Muscle layer of colon (tissue), 2 donors: ENCODE data around the gene HHAT.

Experiments
- H3K27ac ChIP-seq: one replicate; pipeline ENCODE4 v1.7.0; 2013; ENCODE audit warnings: low read depth, mild to moderate bottlenecking, low read length, moderate library complexity
- H3K27me3 ChIP-seq, 2 donors: one replicate each; pipeline ENCODE4 v1.7.0; 2013; ENCODE audit warnings: low read length in 2 of 2, mild to moderate bottlenecking in 2 of 2; ENCODE audit not compliant: insufficient read depth in 2 of 2, control insufficient read depth in 1 of 2
- H3K36me3 ChIP-seq: one replicate; pipeline ENCODE4 v1.7.0; 2013; ENCODE audit warnings: mild to moderate bottlenecking, low read length; ENCODE audit not compliant: insufficient read depth
- H3K4me1 ChIP-seq: one replicate; pipeline ENCODE4 v1.7.0; 2013; ENCODE audit warnings: mild to moderate bottlenecking, low read length; ENCODE audit not compliant: insufficient read depth
- H3K4me3 ChIP-seq, 2 donors: one replicate each; pipeline ENCODE4 v1.7.0; 2013; ENCODE audit warnings: low read length in 2 of 2, low read depth in 1 of 2, mild to moderate bottlenecking in 1 of 2, moderate library complexity in 1 of 2
- H3K9ac ChIP-seq: one replicate; pipeline ENCODE4 v1.7.0; 2013; ENCODE audit warnings: low read length
- H3K9me3 ChIP-seq: one replicate; pipeline ENCODE4 v1.7.0; 2013; ENCODE audit warnings: mild to moderate bottlenecking, low read length
- donor health status: abdominal sarcoma.
- donor health status: Adenocarcinoma of cecum.

Gene HHAT

DNA sequence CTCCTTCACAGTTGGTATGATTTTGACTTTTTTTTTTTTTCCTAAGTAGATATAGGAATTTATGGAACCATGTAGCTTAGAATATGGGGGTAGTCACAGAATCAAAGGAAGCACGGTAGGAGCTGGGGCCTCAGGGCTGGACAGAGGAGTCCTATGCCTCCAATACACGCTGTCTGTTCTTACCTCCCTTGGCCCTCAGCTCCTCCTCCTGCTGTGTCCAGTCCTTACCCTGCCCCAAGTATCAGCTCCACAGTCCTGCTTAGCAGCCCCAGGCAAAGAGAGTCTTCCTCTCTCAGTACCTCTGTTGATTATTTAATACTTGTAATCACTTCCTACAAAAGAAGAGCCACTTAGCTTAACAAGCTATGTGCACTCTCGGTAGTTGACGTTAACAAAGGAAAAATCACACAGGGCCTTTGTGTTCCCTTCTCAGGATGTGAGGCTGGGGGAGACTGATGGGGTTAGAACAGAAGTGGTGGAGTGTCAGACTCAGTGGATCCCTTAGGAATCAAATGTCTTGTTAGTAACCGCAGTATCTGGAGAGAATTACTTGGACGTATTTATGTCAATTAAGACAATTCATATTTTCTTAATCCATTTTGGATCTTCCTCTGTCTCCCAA, 292.3 kb downstream of the HHAT start:
- H3K4me3 ChIP-seq = no peak overlapping the region
- H3K27ac ChIP-seq = no peak overlapping the region
- no peaks in the 10 kb centered on the region for H3K4me1 ChIP-seq
- no peak overlapping the region for H3K9ac ChIP-seq
- no peaks in the 10 kb centered on the region for H3K27me3 ChIP-seq
- H3K36me3 ChIP-seq = no peaks in the 10 kb centered on the region
- no peaks in the 10 kb centered on the region for H3K9me3 ChIP-seq

DNA sequence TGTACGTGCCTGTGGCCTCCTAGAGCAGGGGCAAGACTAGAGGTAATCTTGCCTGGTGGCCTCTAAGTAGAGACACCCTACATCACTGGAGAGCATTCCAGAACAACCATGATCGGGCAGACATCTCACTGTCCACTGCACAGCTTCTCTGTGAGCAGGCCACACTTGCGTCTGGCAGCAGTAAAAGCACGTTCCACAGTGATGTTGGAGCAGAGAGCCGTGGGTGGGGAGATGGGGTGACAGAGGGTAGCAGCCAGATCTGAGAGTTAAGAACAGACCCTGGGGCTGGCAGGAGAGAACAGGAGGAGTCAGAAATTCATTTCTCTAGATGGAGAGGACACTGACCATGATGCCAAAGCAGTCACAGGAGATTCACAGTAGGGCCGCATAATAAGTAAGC, 293.0 kb downstream of the HHAT start:
- Histone ChIP-seq H3K9me3 (no peaks in the 10 kb centered on the region), H3K27ac (no peak overlapping the region), H3K27me3 (no peaks in the 10 kb centered on the region), H3K36me3 (no peaks in the 10 kb centered on the region), H3K9ac (no peak overlapping the region), H3K4me1 (no peaks in the 10 kb centered on the region), H3K4me3 (no peak overlapping the region)

DNA sequence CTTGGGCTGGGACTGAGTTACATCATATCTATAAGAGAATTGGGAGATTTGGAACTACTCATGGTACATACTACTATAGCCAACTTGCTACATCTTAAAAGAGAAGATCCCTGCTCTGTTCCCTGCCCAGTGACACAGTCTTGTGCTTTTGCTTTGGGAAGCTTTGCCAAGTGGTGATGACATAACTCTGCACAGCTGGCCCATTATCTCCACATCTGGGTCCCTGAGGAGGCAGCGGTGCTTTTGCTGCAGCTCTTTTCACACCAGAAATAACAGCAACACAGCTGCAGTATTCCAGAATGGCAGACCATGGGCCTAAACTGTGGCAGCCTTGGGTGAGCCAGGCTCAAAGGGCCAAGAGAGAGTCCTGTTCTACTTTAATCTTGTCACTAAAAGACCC, 296.0 kb downstream of the HHAT start:
- Histone ChIP-seq H3K4me1 (peaks cover 13% of the 10 kb centered on the region), H3K36me3 (no peaks in the 10 kb centered on the region), H3K9me3 (no peaks in the 10 kb centered on the region), H3K9ac (no peak overlapping the region), H3K27me3 (no peaks in the 10 kb centered on the region), H3K4me3 (no peak overlapping the region), H3K27ac (no peak overlapping the region)

DNA sequence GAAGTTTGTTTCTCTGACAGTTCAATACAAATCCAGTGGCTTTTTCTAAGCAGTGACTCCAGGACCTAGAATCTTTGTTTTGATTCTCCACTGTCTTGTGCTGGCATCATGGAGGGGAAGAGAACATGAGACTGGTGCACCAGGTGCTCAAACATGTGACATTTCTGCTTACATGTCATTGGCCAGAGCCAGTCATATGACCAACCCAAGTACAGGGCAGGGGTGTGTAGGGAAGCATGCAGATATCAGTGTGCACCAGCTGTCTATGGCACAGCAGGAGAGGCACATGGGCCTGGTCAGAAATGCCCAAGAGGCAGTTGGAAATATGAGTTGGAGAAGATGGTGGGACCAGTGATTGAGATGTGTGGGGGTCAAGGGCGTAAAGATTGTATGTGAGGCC, 297.0 kb downstream of the HHAT start:
- Histone ChIP-seq H3K4me3 (no peak overlapping the region), H3K27ac (no peak overlapping the region), H3K36me3 (no peaks in the 10 kb centered on the region), H3K9me3 (no peaks in the 10 kb centered on the region), H3K4me1 (peaks cover 13% of the 10 kb centered on the region), H3K9ac (no peak overlapping the region), H3K27me3 (no peaks in the 10 kb centered on the region)

DNA sequence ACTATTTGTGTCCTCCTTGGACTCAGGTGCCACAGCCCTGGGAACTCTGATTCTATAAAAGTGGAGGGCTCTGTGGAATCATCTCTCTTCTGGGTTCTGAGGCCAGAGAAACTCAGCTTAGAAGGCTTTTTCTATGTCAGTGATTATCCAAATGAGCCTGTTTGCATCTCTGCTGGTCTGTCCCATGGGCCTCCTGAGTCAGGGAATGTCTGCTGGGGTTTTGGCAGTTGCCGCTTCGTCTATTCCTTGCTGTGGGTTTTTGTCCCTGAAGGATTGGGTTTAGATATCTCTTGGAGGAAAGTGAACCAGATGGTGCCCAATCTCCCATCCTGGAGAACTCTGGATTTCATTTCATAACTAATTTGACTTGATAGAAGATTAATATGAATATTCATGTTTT, 297.6 kb downstream of the HHAT start:
- H3K27me3 ChIP-seq = no peaks in the 10 kb centered on the region
- H3K9me3 ChIP-seq = no peaks in the 10 kb centered on the region
- no peaks in the 10 kb centered on the region for H3K36me3 ChIP-seq
- no peak overlapping the region for H3K9ac ChIP-seq
- H3K4me3 ChIP-seq = no peak overlapping the region
- no peak overlapping the region for H3K27ac ChIP-seq
- H3K4me1 ChIP-seq = peaks cover 13% of the 10 kb centered on the region

DNA sequence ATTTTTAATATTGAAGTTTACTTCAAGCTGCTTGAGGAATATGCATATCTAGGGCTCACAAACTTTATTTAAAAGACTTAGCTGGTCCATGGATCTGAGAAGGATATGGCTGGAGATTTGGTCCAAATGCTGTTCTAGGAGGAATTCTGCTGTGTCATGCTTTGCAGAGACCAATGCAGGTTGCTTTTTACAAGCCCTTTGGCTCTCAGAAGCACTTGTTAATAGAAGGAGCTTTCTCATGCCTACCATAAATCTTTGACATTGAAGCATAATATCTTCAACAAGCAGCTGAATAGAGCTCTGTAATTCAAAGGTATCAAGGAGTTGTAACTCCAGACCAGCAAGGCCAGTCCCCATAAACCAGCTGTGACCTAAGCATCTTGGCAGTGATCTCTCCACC, 299.1 kb downstream of the HHAT start:
- Histone ChIP-seq H3K4me1 (peaks cover 13% of the 10 kb centered on the region), H3K36me3 (no peaks in the 10 kb centered on the region), H3K9ac (no peak overlapping the region), H3K4me3 (no peak overlapping the region), H3K27ac (no peak overlapping the region), H3K9me3 (no peaks in the 10 kb centered on the region), H3K27me3 (no peaks in the 10 kb centered on the region)

DNA sequence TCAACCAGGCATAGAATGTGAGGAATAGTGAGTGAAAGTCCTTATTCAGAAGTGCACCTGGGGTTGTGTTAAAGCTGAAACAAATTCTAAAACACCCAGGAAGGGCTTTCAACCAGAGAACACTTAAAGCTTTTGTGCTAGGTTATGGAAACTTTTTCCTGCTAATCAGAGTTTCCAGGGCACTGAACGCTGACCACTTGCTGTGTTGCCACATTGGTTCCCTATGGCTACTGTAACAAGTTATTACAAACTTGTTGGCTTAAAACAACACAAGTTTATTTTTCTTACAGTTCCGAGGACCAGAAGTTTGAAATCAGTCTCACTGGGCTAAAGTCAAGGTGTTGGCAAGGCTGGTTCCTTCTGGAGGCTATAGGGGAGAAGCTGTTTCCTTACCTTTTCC, 300.6 kb downstream of the HHAT start:
- no peaks in the 10 kb centered on the region for H3K27me3 ChIP-seq

DNA sequence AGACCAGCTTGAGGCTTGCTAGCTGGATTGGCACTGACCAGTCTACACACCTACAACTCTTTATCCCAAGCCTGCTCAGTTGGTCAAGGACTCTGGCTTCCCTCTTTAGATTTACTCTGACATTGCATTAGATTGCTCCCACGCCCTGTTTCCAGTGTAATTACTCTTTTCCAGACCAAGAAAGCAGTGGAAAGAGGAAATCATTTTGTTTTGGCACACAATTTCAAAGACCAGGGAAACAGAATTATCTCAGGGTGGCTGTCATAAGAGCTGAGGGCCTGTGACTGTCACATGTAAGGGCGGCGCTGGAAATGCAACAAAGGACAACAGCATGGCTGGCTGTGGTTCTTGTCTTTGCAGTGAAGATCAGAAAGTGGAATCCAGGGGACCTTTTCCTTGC, 302.7 kb downstream of the HHAT start:
- H3K4me1 ChIP-seq = peaks cover 13% of the 10 kb centered on the region
- H3K9ac ChIP-seq = no peak overlapping the region
- H3K27me3 ChIP-seq = no peaks in the 10 kb centered on the region
- no peaks in the 10 kb centered on the region for H3K9me3 ChIP-seq
- H3K36me3 ChIP-seq = no peaks in the 10 kb centered on the region
- no peak overlapping the region for H3K27ac ChIP-seq
- no peak overlapping the region for H3K4me3 ChIP-seq

More for the DNA sequence above, 300.6 kb downstream of the HHAT start:
- H3K27ac ChIP-seq = no peak overlapping the region
- H3K9me3 ChIP-seq = no peaks in the 10 kb centered on the region
- H3K4me3 ChIP-seq = no peak overlapping the region
- no peaks in the 10 kb centered on the region for H3K36me3 ChIP-seq
- no peak overlapping the region for H3K9ac ChIP-seq
- peaks cover 13% of the 10 kb centered on the region for H3K4me1 ChIP-seq

DNA sequence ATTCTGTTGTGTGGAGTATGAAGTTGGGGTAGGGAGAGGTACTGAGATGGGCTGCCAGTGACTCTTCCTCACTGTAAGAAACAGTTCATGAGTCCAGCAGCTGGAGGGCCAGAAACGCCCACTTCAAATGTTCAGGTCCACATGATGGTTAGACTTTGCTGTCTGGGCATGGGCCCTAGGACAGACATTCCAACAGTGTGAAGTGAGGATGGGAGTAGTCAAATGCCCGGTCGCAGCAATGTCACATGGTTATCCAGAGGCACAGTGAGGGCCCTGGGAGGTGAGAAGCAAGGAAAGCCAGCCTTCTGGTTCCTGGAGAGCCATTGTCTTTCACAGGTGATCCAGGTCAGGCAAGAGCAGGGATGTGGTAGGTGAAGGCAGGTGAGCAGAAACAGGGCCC, 304.4 kb downstream of the HHAT start:
- Histone ChIP-seq H3K4me3 (no peak overlapping the region), H3K27ac (no peak overlapping the region), H3K27me3 (no peaks in the 10 kb centered on the region), H3K36me3 (no peaks in the 10 kb centered on the region), H3K4me1 (peaks cover 4% of the 10 kb centered on the region), H3K9me3 (no peaks in the 10 kb centered on the region), H3K9ac (no peak overlapping the region)

DNA sequence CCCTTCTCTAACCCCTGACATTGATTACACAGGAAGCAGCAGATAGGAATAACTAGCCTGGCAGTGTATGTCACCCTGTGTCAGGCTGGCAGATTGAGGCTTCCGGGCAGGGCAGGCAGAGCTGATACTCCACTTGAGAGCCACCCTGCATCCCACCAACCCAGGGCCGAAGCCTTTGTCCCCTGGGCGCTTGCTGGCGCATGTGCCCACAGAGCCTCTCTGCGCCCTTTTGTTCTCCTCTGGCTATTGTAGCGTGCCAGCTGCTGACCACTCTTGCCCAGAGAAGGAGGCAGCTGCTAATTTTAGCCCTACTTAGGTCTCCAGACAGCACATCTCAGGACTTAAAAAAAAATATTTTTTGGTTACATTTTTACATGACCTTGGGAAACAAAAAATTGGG, 304.9 kb downstream of the HHAT start:
- Histone ChIP-seq H3K27ac (no peak overlapping the region), H3K9ac (no peak overlapping the region), H3K27me3 (no peaks in the 10 kb centered on the region), H3K9me3 (no peaks in the 10 kb centered on the region), H3K4me3 (no peak overlapping the region), H3K36me3 (no peaks in the 10 kb centered on the region), H3K4me1 (no peaks in the 10 kb centered on the region)

DNA sequence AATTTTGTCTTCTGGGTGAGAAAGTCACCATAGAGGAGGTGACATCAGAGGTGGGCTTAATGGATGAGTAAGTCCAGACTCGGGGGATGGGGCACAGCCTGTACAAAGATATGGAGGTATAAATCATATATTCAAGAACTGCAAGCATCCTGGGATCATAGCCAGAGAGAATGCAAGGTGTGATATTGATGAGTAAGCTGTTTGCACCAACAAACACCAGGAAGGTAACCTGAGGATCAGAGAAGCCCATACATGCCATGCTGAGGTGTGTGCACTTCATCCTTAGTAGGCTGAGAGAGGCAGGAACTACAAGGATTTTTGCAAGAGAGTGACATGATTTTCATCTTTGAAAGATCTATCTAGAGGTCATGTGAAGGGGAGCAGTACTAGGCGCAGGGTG, 306.4 kb downstream of the HHAT start:
- no peak overlapping the region for H3K27ac ChIP-seq
- no peaks in the 10 kb centered on the region for H3K27me3 ChIP-seq
- no peak overlapping the region for H3K9ac ChIP-seq
- H3K36me3 ChIP-seq = no peaks in the 10 kb centered on the region
- H3K9me3 ChIP-seq = no peaks in the 10 kb centered on the region
- no peaks in the 10 kb centered on the region for H3K4me1 ChIP-seq
- H3K4me3 ChIP-seq = no peak overlapping the region

DNA sequence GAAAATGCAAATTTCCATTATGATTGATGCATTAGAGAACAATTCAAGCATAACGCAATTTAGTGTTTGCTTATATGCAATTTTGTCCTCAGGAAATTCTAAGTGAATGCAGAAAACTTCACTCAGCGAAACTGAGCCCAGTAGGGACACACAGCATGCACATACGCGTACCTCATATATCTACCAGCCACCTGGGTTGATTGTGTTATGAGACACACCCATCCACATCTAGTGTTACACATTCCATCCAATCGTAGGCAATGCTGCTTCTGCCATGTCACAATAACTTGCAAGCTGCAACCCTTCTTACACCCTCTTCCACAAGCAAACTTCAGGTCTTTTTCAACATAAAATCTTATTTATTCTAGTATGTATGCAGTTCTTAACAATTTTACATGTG, 312.9 kb downstream of the HHAT start:
- H3K36me3 ChIP-seq = no peaks in the 10 kb centered on the region

More for the DNA sequence above, 312.9 kb downstream of the HHAT start:
- Histone ChIP-seq H3K27ac (no peak overlapping the region), H3K4me3 (no peak overlapping the region), H3K9ac (no peak overlapping the region), H3K9me3 (no peaks in the 10 kb centered on the region), H3K4me1 (no peaks in the 10 kb centered on the region), H3K27me3 (no peaks in the 10 kb centered on the region)
